Thoracic aorta (tissue), 2 donors: ENCODE results near the gene ARFGEF2. TPM values are rescaled to one million over a fixed set of nuclear protein-coding genes. Genes with fewer than 3 reads are reported as not detected.
A peak's percentile ranks its signal among the peaks of the same experiment; 100 is the strongest.

Experiments used
- ATAC-seq: fragments of 150-250 bp; one replicate; pipeline ENCODE4 v1.8.0; 2017; ENCODE audit warnings: low read depth; ENCODE audit not compliant: insufficient number of reproducible peaks, low FRiP score
- DNase-seq: peaks from one replicate; pipeline ENCODE4 v3.0.0-alpha.2; 2020; ENCODE audit warnings: low spot score
- H3K27ac ChIP-seq, 2 donors: fragments of 200-600 bp; sonication (generic); 1 replicate in 1 of 2; 2 replicates in 1 of 2; pipeline ENCODE4 v1.5.1; 2016; ENCODE audit warnings: mild to moderate bottlenecking in 2 of 2, moderate library complexity in 2 of 2
- H3K27me3 ChIP-seq: fragments of 200-600 bp; sonication (generic); replicated peaks from 2 replicates; pipeline ENCODE4 v1.6.0; 2016; ENCODE audit warnings: mild to moderate bottlenecking; ENCODE audit not compliant: insufficient read depth
- H3K36me3 ChIP-seq: fragments of 200-600 bp; sonication (generic); one replicate; pipeline ENCODE4 v1.5.1; 2016
- H3K4me1 ChIP-seq, 2 donors: fragments of 200-600 bp; sonication (generic); 1 replicate in 1 of 2; 2 replicates in 1 of 2; pipeline versions ENCODE4 v1.5.1 to v1.6.0; 2016; ENCODE audit warnings: low read depth in 2 of 2, mild to moderate bottlenecking in 1 of 2; ENCODE audit not compliant: control insufficient read depth in 1 of 2
- H3K4me3 ChIP-seq: fragments of 200-600 bp; sonication (generic); 2 replicates; pipeline ENCODE4 v1.5.1; 2016; ENCODE audit warnings: mild to moderate bottlenecking
- H3K9me3 ChIP-seq: fragments of 200-600 bp; sonication (generic); 2 replicates; pipeline ENCODE4 v1.5.1; 2016
- total RNA-seq, 2 donors: library from RNA; depleted of rRNA; stranded (reverse); fragments of >200 nt; gene quantifications; one replicate each; pipeline versions ENCODE4 v1.1.0 to v1.2.3, GENCODE V29; 2016
- TF ChIP-seq, protein P1 (sequence below): fragments of 200-600 bp; sonication (generic); IDR thresholded peaks from one replicate; pipeline ENCODE4 v1.5.1; 2019; ENCODE audit warnings: antibody characterized with exemption

ARFGEF2 gene
- 10 to 100 TPM; 25.9 to 37.2 TPM for total RNA-seq

DNA sequence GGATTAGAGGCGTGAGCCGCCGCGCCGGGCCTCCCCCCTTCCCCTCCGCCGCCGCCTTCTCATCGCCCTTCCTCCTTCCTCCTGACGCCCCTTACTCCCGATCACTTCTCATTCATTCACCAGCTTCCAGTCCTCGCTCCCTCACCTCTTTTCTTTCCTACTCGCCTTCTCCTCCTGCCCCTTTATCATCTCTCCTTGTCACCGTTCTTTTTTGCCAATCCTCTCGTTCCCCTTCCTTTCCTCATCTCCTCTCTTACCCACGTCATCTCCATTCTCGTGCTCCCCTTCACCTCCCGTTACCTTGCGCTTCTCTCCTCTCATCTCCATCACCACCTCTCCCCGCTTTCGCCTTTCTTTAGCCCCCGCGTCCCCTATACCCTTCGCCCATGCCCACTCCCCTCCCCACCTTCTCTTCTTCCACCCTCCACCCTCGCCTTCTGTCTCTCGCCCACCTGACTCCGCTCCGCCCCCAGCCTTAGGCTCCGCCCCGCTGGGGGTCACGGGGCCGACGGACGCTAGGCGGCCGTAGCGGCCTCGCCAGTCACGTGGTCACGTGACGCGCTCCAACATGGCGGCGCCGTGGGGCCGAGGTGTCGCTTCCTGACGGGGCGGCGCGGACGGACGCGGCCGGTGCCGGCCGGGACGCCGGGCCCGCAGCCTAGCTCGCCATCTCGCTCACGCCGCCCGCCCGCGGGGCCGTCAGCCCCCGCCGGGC lies at the start of gene ARFGEF2:
Gene ARFGEF2, plus strand, starts transcription at position 544 of the 715 bp plus-strand sequence. CDS start 179 bp downstream, outside the sequence.
- Histone ChIP-seq H3K9me3 (no peaks in the 10 kb centered on the region), H3K4me1 (peaks cover 14 to 40% of the 10 kb centered on the region in 2 donors), H3K27ac (peak within 1 kb of the TSS; percentile 79 to 91), H3K36me3 (no peaks in the 10 kb centered on the region), H3K27me3 (no peaks in the 10 kb centered on the region), H3K4me3 (peak within 1 kb of the TSS; percentile 98)
- ATAC-seq (peak; percentile 77), DNase-seq (peak; percentile 63)
- TF ChIP-seq, protein P1, sequence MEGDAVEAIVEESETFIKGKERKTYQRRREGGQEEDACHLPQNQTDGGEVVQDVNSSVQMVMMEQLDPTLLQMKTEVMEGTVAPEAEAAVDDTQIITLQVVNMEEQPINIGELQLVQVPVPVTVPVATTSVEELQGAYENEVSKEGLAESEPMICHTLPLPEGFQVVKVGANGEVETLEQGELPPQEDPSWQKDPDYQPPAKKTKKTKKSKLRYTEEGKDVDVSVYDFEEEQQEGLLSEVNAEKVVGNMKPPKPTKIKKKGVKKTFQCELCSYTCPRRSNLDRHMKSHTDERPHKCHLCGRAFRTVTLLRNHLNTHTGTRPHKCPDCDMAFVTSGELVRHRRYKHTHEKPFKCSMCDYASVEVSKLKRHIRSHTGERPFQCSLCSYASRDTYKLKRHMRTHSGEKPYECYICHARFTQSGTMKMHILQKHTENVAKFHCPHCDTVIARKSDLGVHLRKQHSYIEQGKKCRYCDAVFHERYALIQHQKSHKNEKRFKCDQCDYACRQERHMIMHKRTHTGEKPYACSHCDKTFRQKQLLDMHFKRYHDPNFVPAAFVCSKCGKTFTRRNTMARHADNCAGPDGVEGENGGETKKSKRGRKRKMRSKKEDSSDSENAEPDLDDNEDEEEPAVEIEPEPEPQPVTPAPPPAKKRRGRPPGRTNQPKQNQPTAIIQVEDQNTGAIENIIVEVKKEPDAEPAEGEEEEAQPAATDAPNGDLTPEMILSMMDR, result no peak

DNA sequence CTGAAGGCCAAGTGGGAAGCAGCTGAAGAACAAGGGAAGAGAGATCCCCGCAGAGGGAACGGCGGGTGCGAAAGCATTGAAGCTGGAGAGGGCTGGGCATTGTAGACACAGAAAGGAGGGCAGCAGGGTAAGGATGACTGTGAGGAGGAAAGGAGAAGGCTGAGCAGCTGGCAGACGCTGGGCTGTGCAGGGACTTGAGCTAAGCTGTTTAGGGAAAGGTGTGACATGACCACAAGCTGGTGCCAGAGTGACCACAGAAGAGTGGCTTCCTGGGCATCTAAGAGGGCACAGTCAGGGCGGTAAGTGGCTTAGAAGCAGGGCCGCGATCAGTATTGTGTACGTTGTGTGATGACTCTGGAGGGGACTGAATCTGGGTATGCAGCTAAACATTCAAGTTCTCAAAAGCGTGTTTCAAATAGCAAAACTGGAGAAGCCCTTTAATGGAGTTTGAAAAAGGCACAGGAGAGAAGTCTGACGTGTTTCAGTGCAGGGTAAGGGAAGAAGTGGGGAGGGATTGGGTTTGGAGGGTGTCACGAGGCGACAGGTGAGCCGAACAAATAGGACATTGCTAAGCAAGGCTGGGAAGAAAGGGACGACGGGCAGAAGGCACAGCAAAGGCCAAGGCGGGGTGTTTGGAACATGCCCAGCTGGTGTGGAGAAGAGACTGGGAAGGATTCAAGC lies 46.1 kb upstream of the ARFGEF2 start:
- ATAC-seq, result no peak
- no peaks in the 10 kb centered on the region for H3K36me3 ChIP-seq
- no peaks in the 10 kb centered on the region for H3K9me3 ChIP-seq
- H3K27ac ChIP-seq, result no peak overlapping the region
- no peak overlapping the region for H3K4me3 ChIP-seq
- H3K27me3 ChIP-seq, result no peaks in the 10 kb centered on the region
- peaks cover 3 to 17% of the 10 kb centered on the region in 2 donors for H3K4me1 ChIP-seq
- TF ChIP-seq, protein P1, result no peak
- DNase-seq, result no peak

DNA sequence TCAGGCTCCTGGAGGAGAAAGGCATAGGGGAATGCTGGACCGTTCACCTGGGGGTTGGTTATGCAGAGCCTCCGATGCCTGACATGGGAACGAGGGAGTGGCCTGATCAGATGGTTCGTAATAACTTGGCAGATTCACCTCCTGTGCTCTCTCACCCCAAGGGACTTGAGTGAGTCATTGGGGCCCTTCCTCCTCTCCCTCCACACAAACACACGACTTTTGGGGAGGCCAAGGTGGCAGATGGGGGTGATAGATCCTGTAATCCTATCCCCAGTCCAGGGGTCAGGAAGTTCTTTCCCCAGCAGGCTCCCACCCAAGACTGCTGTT lies 45.6 kb upstream of the ARFGEF2 start:
- no peak overlapping the region for H3K27ac ChIP-seq
- no peak for DNase-seq
- TF ChIP-seq, protein P1, result no peak

DNA sequence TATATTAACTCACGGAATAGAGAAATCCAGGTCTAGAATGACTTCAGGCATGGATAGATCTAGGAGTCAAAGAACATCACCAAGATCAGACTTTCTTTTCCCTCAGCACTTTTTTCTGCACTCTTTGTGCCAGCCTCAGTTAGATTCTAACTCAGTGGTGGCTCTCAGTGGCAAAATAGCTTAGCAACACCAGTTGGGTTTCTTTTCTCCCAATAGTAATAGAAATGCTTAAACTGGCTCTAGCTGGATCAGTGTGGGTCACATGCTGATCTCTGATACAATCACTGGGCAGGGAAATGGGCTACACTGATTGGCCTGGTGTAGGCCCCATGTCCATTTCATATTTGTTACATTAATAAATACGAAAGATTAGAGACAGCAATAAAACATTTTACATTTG lies 44.2 kb upstream of the ARFGEF2 start:
- TF ChIP-seq, protein P1, result peak; percentile 39
- Histone ChIP-seq H3K27me3 (no peaks in the 10 kb centered on the region), H3K27ac (no peak overlapping the region), H3K36me3 (no peaks in the 10 kb centered on the region), H3K4me1 (peaks cover 3 to 17% of the 10 kb centered on the region in 2 donors), H3K4me3 (no peak overlapping the region), H3K9me3 (no peaks in the 10 kb centered on the region)
- peak; percentile 65 for ATAC-seq
- no peak for DNase-seq

More for the DNA sequence above, 45.6 kb upstream of the ARFGEF2 start:
- H3K36me3 ChIP-seq, result no peaks in the 10 kb centered on the region
- peaks cover 3 to 17% of the 10 kb centered on the region in 2 donors for H3K4me1 ChIP-seq
- H3K27me3 ChIP-seq, result no peaks in the 10 kb centered on the region
- no peaks in the 10 kb centered on the region for H3K9me3 ChIP-seq
- ATAC-seq, result no peak
- H3K4me3 ChIP-seq, result no peak overlapping the region

DNA sequence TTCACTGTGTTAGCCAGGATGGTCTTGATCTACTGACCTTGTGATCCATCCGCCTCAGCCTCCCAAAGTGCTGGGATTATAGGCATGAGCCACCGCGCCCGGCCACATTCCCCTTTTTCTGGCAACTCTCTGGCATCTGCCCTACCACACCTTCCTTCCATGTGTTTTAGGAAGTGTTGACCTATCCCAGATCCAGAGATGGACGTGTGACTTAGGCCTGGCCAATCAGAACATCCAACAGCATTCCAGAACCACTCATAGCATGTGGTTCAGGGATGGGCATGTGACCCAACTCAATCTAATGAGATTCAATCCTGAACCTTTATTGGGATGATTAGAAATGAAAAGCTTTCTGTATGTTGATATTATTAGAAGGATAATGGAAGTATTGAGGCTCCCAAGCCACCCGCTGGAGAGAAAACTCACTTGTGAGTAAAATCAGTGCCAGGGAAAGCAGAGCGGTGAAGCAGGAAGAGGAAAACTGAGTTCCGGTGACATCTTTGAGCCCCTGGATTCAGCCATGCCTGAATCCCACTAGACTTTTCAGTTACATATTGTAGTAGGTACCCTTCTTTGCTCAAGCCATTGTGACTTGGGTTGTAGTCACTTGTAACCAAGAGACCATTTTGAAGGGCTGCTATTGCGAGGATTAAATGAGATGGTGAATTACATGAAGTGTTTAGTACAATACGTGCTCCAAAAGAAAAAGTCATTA lies 42.8 kb upstream of the ARFGEF2 start:
- DNase-seq, result no peak
- Histone ChIP-seq H3K9me3 (no peaks in the 10 kb centered on the region), H3K36me3 (no peaks in the 10 kb centered on the region), H3K27ac (no peak overlapping the region), H3K27me3 (no peaks in the 10 kb centered on the region), H3K4me1 (peaks cover 3 to 8% of the 10 kb centered on the region in 2 donors), H3K4me3 (no peak overlapping the region)
- TF ChIP-seq, protein P1, result no peak
- ATAC-seq, result no peak
